Vagina (tissue), 2 donors: ENCODE results near the gene IFT80.

ENCODE experiments used
- POLR2AphosphoS5 ChIP-seq, 2 donors: sonication (generic); formaldehyde crosslinking; IDR thresholded peaks; one replicate each; pipeline ENCODE4 v1.9.0; 2017; ENCODE audit warnings: antibody characterized with exemption in 2 of 2, mild to moderate bottlenecking in 2 of 2, low read depth in 1 of 2; ENCODE audit not compliant: insufficient read depth in 1 of 2
- TF ChIP-seq, protein P1 (sequence below), 3 experiments: fragments of 450-650 bp in 2 of 3; fragments of 200-600 bp in 1 of 3; sonication (generic) in 1 of 3; IDR thresholded peaks; one replicate each; pipeline ENCODE4 v1.5.1; 2017 to 2019; ENCODE audit warnings: antibody characterized with exemption in 3 of 3, mild to moderate bottlenecking in 2 of 3, moderate library complexity in 2 of 3

DNA sequence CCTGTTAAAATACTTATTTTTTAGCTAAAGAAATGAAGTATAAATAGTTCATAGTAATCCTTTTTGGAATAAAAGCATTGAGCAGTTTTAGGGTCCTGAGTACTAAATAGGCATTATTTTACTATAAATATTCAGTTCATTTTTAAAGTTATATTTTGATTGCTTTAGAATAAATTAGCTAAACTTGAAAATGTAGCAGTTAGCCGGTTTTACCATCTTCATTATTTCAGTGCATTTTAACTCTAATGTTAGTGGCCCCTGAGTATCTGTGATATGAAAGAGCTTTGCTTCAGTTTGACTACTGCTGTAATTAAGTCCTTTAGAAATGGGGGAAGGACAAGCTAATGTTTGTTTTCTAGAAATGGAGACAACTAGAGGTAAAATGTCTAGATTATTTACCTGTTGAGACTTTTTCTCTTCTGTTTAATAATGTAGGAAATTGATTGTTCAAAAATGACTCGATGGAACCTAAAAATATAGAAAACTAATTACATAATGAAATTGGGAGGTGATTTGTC, 4.1 kb upstream of the IFT80 start:
- TF ChIP-seq, protein P1, sequence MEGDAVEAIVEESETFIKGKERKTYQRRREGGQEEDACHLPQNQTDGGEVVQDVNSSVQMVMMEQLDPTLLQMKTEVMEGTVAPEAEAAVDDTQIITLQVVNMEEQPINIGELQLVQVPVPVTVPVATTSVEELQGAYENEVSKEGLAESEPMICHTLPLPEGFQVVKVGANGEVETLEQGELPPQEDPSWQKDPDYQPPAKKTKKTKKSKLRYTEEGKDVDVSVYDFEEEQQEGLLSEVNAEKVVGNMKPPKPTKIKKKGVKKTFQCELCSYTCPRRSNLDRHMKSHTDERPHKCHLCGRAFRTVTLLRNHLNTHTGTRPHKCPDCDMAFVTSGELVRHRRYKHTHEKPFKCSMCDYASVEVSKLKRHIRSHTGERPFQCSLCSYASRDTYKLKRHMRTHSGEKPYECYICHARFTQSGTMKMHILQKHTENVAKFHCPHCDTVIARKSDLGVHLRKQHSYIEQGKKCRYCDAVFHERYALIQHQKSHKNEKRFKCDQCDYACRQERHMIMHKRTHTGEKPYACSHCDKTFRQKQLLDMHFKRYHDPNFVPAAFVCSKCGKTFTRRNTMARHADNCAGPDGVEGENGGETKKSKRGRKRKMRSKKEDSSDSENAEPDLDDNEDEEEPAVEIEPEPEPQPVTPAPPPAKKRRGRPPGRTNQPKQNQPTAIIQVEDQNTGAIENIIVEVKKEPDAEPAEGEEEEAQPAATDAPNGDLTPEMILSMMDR (IDR thresholded peaks at IDR 0.05) = no peak
- TF ChIP-seq POLR2AphosphoS5 (IDR thresholded peaks at IDR 0.05; ENCODE audit: insufficient read depth in 1 of 2, low read depth in 1 of 2) = no peak
